Esophagus squamous epithelium (tissue), 5 donors: ENCODE data around the gene PTGES3L. TPM values are rescaled to one million over a fixed set of nuclear protein-coding genes. Genes with fewer than 3 reads are reported as not detected.

Experiments used
- DNase-seq: peaks from one replicate; lab custom pipeline; 2025; lab: John Stamatoyannopoulos, UW
- H3K27ac ChIP-seq, 4 donors: fragments of 200-600 bp; sonication (generic); one replicate each; pipeline ENCODE4 v1.5.1; 2016 to 2019; ENCODE audit warnings: mild to moderate bottlenecking in 1 of 4
- H3K27me3 ChIP-seq, 4 donors: fragments of 200-600 bp; sonication (generic); 1 replicate in 3 of 4; 2 replicates in 1 of 4; pipeline versions ENCODE4 v1.5.1 to v1.6.0; 2017 to 2021; ENCODE audit warnings: antibody characterized with exemption in 1 of 4
- H3K36me3 ChIP-seq, 3 donors: fragments of 200-600 bp; sonication (generic); one replicate each; pipeline ENCODE4 v1.5.1; 2016 to 2019
- H3K4me1 ChIP-seq, 3 donors: fragments of 200-600 bp; sonication (generic); one replicate each; pipeline ENCODE4 v1.5.1; 2017 to 2019
- H3K4me3 ChIP-seq, 4 donors: fragments of 200-600 bp; sonication (generic); 1 replicate in 3 of 4; 2 replicates in 1 of 4; pipeline ENCODE4 v1.5.1; 2016 to 2019; ENCODE audit warnings: mild to moderate bottlenecking in 2 of 4, moderate library complexity in 1 of 4
- H3K9me3 ChIP-seq, 3 donors: fragments of 200-600 bp; sonication (generic); one replicate each; pipeline ENCODE4 v1.5.1; 2016 to 2019
- CTCF ChIP-seq, 6 experiments: fragments of 450-650 bp in 4 of 6; fragments of 200-600 bp in 2 of 6; sonication (generic) in 2 of 6; IDR thresholded peaks; one replicate each; pipeline ENCODE4 v1.5.1; 2016 to 2019; ENCODE audit warnings: antibody characterized with exemption in 6 of 6, mild to moderate bottlenecking in 4 of 6, moderate library complexity in 4 of 6
- POLR2A ChIP-seq, 4 donors: fragments of 450-650 bp; IDR thresholded peaks; one replicate each; pipeline ENCODE4 v1.6.1; 2017; ENCODE audit warnings: antibody characterized with exemption in 4 of 4, mild to moderate bottlenecking in 4 of 4, moderate library complexity in 3 of 4
- WGBS, 2 donors: methylation state at CpG; one replicate each; pipeline ENCODE4 v1.1.5; 2018; 5-methylcytosine and 5-hydroxymethylcytosine counted together
- intact Hi-C: fragments of 100-400 bp; cut with DNase I; formaldehyde crosslinking; loops from one replicate; pipeline ENCODE4 v1.15.0; 2022
- total RNA-seq, 4 donors: library from RNA; depleted of rRNA; stranded (reverse); fragments of >200 nt; gene quantifications; one replicate each; pipeline ENCODE4 v1.1.0, GENCODE V29; 2016
- donor health status: DM: yes; HTN: yes; CAD: no.

PTGES3L gene
- total RNA-seq, 4 donors from 2014 or later = 0.27 to 1.1 TPM; not detected in 2

- H3K4me1 ChIP-seq = peaks cover 9 to 32% (median 9%) of the 10 kb centered on the region in 3 donors
- TF ChIP-seq POLR2A (IDR thresholded peaks at IDR 0.05) = no peak
- TF ChIP-seq CTCF (IDR thresholded peaks at IDR 0.05) = no peak
- WGBS, 2 donors = 66 to 71% methylated on average over 9 to 15 of the region's 16 CpGs
- no peak overlapping the region for H3K4me3 ChIP-seq
- intact Hi-C loops = loop anchor here (10.0 kb wide), 1 partner anchor 99 kb away; the partner anchor contains the start of gene BRCA1
- no peaks in the 10 kb centered on the region for H3K27me3 ChIP-seq
- H3K27ac ChIP-seq = peak overlapping the region in 3 of 4 donors; percentile 53 to 87 (median 81)
- no peaks in the 10 kb centered on the region for H3K36me3 ChIP-seq
- no peak for DNase-seq
- H3K9me3 ChIP-seq = no peaks in the 10 kb centered on the region
Measured at GRCh38 chr17:43025766-43026537, 46.1 kb upstream of the PTGES3L start.

- no peaks in the 10 kb centered on the region for H3K36me3 ChIP-seq
- peaks cover 11 to 39% (median 14%) of the 10 kb centered on the region in 3 donors for H3K4me1 ChIP-seq
- 10% methylated on average over 18 to 21 of the region's 27 CpGs for WGBS, 2 donors
- intact Hi-C loops = loop anchor here (10.0 kb wide), 1 partner anchor 100 kb away; the partner anchor contains the start of gene BRCA1
- no peaks in the 10 kb centered on the region for H3K27me3 ChIP-seq
- H3K9me3 ChIP-seq = no peaks in the 10 kb centered on the region
- H3K4me3 ChIP-seq = peak overlapping the region; percentile 35 to 80 (median 60)
- peak overlapping the region; percentile 48 to 87 (median 67) for H3K27ac ChIP-seq
- no peak for TF ChIP-seq CTCF (IDR thresholded peaks at IDR 0.05)
- DNase-seq = no peak
Measured at GRCh38 chr17:43025290-43025657, 45.4 kb upstream of the PTGES3L start.

GRCh38 chr17:43024407-43025289 is 44.8 kb upstream of the PTGES3L start, which contains the start of gene RND2:
Gene RND2 (plus strand): TSS chr17:43025231. CDS start chr17:43025348, 117 bp downstream.
- DNase-seq = peak; percentile 44
- Histone ChIP-seq H3K9me3 (no peaks in the 10 kb centered on the region), H3K27ac (peak within 1 kb of the TSS; percentile 48 to 87 (median 76)), H3K36me3 (no peaks in the 10 kb centered on the region), H3K27me3 (no peaks in the 10 kb centered on the region), H3K4me1 (peaks cover 18 to 45% (median 20%) of the 10 kb centered on the region in 3 donors), H3K4me3 (peak within 1 kb of the TSS; percentile 35 to 80 (median 60))
- peak; percentile 50 to 82 (median 71) for TF ChIP-seq CTCF (IDR thresholded peaks at IDR 0.05)
- no peak for TF ChIP-seq POLR2A (IDR thresholded peaks at IDR 0.05)
- intact Hi-C loops = loop anchor here (10.0 kb wide), 1 partner anchor 100 kb away; the partner anchor contains the start of gene BRCA1
- WGBS, 2 donors = 0 to 1% methylated on average over 3 to 11 of the region's 61 CpGs

- Histone ChIP-seq H3K36me3 (peaks cover 0 to 15% (median 0%) of the 10 kb centered on the region in 3 donors), H3K4me3 (peak within 1 kb of the TSS; percentile 77 to 97 (median 84)), H3K4me1 (peaks cover 20 to 66% (median 35%) of the 10 kb centered on the region in 3 donors), H3K27ac (peak within 1 kb of the TSS; percentile 80 to 96 (median 91)), H3K27me3 (no peaks in the 10 kb centered on the region), H3K9me3 (no peaks in the 10 kb centered on the region)
- TF ChIP-seq CTCF (IDR thresholded peaks at IDR 0.05) (peak in 1 of 6 experiments; percentile 3), POLR2A (IDR thresholded peaks at IDR 0.05) (peak in 1 of 4 donors; percentile 63)
- intact Hi-C loops = loop anchor here (10.0 kb wide), 1 partner anchor 103 kb away; the partner anchor contains the start of gene BRCA1
- WGBS, 2 donors = 0 to 1% methylated on average over 19 to 21 of the region's 80 CpGs
- no peak for DNase-seq
Measured at GRCh38 chr17:43021741-43022512, 42.0 kb upstream of the PTGES3L start, which contains the start of gene VAT1. Gene VAT1 (minus strand): TSS chr17:43022385. CDS start chr17:43022322, 63 bp downstream.
